Measurements from ENCODE around the gene C1QTNF6.

The C1QTNF6 gene

DNA sequence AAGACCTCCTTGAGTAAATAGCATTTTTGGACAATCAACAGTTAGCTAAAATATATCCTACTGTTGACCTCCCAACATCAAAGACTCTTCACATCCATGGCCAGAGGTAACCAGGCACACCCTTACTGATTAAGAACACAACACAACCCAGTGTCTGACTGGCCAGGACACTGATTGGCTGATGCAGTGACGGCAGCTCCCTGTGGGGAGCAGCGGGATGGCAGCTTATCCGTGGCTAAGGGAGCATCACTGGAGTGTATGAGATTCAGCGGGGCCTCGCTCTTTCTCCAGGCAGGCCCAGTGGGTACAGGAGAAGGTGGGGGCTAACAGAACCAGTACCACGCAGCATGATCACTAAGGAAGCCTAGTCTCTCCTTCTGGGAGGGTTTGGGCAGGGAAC lies 28.0 kb downstream of the C1QTNF6 start:
- no peak for DNase-seq

DNA sequence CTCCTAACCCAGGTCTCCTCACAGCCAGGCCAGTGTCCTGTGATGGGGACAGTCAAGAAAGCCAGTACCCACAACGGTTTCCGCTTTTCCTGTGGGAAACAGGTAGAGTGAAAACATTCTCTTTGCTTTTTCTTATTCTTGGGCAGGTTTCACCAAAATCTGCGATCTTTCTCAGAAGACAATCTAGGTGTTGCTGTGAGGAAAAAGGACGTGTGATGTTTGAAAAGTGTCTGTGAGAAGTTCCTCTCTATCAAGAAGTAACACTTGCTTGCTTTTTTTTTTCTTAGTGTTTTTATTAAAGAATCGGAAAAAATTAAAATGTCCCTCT lies 29.1 kb downstream of the C1QTNF6 start:
- DNase-seq, result no peak

DNA sequence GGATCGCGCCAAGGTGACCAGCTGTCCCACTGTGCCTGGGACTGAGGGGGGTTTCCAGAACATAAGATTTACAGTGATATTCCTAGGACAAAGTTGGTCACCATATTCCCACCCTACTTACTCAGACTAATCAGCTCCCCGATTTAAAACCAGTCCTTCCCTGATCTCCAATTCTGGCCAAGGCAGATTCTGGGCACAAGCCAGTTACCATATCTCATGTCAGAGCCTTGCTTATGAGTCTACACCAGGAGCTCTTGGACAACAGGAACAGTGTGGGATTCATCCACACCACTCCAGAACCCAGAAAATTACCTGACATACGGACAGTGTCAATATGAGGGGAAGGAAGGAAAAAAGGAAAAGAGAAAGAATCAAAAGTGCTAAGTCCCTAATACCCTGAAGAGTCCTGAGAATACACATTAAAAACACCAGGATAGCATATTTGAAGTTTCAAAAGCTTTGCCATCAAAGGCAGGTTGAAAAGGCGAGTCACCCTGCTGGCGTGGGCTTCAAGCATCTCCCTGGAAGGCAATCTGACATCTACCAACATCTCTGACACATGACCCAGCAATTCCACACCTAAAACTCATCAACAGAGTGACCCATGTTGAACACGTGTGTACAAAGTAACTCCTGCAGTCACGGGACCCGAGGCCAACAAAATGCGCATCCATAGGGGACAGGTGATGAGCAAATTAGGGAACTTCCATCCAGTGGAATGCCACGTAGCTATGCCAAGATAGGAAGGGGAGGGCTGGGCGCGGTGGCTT lies 30.3 kb downstream of the C1QTNF6 start:
- DNase-seq, result no peak

DNA sequence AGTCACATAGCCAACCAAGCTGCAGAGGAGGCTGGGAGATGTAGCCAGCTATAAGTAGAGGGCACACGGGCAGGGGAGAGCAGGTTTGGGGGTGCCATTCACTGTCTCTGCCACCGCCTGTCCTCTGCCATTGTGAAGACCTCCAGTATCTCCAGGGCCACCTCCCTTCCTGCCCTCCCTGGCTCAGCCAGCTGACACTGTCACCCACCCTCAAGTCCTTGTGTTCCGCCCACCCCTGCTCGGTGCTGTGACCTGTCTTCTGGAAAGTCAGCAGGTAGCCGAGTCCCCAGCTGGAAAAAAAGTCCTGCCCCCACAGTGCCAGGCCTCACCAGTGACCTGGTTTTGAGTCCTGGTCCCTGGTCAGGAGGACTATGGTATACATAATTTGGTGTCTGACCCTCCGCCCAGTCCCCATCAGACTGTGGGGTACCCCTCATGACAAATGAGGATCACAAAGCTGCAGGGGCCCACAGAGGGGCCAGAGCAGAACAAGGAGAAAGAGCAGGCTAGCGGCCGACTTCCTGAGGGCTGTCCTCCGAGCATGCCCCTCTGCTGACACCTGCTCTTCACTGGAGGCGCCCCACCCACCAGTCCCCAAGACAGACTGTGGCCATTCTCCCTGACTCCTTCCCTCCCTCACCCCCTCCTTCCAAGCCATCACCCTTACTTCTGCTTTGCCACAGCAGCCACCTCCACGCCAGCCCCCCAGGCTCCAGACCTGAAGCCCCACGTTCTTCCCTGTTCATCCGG lies 31.2 kb downstream of the C1QTNF6 start:
- DNase-seq, result no peak

DNA sequence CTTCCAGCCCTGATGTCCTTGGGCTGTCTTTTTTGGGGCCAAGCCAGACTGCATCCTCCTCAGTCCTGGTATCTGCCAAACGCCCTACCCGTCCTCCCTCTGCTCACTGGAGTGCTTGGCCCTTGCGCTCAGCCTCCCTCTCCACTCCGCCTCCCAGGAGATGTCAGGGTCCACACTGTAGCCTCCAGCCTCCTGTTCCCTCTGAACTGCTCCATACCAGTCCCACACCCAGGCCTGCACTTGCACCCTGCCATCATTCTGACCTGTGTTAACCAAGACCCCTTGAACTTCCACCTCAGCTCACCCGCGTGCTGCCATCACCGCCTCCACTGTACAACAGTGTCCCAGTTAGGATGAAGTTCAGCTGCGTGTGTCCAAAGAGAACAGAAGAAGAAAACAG lies 32.1 kb downstream of the C1QTNF6 start:
- no peak for DNase-seq

DNA sequence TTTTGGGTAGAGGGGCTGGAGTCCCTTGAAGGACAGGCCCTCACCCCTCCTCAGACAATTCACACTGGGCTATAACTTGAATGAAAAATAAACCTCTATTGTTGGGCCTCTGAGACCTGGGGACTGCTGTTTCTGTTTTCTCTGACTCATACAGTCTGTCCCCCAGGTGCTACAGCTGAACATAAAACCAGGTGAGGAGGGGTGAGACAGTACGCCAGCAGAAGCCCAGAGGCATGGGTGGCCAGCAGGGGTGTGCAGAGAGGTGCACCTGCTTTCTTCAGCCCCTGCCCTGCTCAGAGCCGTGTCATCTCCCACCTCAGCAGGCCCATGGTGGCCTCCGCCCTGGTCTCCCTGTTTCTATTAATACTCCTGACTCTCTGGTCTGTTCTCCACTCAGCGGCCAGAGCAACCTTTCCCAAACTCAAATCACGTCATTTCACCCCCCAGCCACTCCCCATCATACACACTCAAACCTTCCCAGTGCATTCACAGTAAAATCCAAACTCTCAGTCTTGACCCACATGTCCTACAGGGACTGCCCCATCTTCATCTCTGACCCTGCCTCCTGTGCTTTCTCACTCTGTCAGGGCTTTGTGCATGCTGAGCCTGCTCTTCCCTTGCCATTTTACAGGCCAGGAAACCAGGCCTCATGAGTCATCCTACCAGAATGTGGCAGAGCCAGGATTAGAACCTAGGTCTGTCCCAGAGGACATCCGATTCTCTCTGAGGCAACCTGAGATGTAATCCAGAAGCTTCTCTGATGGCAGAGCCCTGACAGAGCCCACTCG lies 32.9 kb downstream of the C1QTNF6 start:
- DNase-seq, result peak in 1 of 3 donors; percentile 12

DNA sequence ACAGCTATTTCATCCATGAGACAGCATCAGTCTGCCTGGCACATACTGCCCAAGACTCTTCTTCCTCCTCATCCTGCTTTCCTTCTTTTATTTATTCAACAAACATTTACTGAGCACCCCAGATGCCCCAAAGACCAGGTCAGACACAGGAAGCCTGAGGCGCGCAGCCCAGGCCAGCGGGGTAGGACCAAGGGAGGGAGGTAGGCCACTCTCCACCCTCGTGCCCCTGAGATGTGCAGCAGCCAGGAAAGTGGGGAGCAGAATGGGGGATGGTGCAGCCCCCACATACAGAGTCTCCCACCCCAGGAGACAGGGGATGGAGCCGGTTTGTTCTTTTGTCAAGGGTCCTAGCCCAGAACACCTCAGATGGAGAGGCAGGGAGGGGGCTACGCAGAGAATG lies 34.1 kb downstream of the C1QTNF6 start:
- DNase-seq, result no peak

DNA sequence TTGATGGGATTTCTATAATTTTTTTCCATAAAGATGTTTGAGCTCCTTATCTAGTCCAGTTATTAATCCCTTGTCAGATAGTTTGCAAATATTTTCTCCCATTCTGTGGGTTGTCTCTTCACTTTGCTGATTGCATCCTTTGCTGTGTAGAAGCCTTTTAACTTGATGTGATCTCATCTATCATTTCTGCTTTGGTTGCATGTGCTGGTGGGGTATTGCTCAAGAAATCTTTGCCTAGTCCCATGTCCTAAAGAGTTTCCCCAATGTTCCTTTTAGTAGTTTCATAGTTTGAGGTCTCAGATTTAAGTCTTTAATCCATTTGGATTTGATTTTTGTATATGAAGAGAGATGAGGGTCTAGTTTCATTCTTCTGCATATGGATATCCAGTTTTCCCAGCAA lies 36.6 kb downstream of the C1QTNF6 start:
- DNase-seq, result peak; percentile 36 to 42 (median 36)

DNA sequence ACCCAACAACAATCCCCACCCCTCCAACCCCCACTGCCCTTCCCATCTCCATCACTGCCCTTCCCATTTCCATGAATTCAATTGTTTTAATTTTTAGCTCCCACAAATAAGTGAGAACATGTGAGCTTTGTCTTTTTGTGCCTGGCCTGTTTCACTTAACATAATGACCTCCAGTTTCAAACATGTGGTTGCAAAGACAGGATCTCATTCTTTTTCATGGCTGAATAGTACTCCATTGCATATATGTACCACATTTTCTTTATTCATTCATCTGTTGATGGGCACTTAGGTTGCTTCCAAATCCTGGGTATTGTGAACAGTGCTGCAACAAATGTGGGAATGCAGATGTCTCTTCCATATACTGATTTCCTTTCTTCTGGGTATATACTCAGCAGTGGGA lies 37.3 kb downstream of the C1QTNF6 start:
- no peak for DNase-seq

DNA sequence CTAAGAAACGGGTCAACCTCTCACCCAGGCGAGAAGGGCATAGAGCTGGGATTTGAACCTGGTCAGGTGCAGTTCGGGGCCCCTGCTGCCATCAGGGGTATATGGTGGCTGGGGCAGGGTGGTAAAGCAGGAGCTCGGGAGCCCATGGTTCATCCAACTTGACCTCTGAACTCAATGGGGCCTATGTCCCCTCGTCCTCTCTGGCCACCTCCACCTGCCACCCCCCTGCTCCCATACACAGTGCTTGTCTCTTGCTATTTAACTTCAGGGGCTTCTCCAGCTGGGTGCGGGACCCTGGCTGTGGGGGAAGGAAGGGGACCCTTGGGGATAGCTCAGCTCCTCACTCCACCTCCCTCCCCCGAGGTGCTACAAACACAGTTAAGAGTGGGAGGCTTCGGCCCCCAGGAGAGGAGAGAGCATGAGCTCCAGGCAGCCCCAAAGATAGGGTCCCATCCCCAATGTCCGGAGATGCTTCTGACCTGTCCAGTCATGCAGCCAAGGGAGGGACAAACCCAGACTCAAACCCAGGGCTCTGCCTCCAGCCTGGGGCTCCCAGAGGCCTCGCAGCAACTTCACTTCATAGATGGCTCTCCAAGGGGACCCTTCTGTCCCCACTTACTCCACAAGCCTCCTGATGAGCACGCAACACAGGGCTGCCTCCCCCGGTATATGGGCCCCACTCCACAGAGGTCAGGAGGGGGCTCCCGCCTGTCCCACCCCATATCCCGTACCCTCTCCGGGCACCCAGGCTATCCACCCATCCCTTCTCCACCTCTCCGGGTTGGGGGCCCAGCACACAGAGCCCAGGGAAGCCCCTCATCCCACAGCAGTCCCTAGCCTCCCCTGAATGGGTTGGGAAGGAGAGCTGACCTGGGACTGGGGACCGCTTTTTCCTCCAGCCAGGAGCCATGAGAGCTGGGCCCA lies 39.0 kb downstream of the C1QTNF6 start:
- no peak for DNase-seq

DNA sequence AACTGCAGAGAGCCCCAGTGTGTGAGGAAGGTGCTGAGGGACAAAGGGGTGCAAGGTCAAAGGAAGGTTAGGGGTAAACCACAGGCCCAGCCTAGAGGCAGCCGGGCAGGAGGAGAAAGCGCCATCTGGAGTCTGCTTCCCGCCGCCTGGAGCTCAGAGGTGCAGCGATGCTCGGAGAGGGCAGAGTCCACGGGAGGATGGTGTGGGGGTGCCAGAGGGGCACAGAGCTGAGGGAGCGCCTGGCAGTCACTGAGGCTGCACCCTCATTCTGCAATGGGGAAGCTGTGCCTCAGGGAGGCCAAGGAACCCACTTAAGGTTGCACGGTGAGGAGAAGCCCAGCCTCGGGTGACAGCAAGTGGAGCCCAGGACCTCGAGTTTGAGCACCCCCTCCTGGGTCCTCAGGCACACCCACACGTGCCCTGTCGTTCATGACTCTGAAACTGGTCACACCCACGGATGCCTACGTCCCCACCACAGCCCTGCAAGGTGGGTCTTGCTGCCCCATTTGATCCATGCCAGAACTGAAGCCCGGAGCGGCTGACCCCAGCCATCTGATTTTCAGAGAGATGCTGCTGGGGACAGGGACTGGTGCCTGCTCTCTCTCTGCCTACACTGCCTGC lies 39.9 kb downstream of the C1QTNF6 start:
- DNase-seq, result no peak

DNA sequence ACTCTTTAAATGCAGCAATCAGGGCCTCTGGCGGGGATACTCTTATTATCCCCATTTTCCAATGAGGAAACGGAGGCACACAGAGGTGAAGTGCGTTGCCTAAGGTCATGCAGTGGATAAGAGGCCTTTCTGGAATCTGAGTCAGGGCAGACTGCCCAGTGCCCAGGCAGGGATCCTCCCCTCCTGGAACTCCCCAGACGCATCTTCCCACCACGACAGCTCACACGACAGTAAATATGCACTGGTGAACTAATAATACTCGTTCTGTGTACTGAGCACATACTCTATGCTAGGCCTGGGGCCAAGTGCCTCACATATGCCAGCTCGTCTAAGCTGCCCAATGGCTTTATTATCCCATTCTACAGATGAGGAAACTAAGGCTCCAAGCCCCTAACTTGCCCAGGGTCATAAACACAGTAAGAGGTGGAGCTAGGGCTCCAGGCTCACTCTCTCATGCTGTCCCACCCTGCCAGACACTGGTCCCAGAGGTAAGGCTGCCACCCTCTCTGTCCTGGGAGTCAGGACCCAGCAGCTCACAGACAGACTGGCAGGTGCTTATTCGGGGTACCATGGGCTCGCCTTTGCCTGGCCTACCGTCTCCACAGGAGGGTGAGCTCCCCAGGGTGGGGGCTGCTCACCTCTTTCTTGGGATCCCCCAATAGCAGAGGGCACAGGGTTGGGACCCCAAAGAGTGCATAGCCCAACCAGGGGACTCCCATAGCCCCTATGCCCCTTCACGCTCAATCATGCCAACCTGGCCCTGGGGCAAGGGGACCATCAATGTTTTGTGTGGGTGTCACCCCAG lies 40.7 kb downstream of the C1QTNF6 start:
- DNase-seq, result peak in 1 of 3 donors; percentile 24

DNA sequence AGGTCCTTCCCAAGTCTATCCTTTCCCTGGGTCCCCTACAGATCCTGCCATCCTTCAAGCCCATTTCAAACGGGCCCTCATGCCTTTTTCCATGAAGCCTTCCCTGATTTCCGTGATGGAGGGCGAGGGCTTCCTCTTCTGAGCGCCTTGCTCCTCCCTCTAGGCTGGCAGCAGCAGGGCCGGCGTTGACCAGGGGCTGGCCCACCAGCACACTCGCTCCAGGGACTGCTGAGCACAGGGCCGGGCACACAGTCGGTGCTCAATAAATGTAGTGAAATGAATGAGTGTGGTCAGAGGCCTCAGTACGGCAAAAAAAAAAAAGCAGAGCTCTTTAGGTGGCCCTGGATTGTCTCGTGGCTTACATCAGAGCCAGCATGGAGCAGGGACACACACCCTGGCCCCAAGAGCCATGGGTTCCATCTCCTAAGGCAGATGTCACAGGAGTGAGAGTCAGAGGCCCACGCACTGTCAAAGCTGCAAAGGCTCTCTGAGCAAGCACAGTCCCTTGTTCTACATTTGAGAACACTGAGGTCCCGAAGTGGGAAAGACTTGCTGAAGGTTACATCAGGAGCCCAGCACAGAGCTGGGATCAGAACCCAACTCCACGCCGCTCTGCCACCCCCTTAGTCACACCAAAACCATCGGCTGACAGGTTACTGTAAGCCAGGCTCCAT lies 41.4 kb downstream of the C1QTNF6 start:
- DNase-seq, result no peak

DNA sequence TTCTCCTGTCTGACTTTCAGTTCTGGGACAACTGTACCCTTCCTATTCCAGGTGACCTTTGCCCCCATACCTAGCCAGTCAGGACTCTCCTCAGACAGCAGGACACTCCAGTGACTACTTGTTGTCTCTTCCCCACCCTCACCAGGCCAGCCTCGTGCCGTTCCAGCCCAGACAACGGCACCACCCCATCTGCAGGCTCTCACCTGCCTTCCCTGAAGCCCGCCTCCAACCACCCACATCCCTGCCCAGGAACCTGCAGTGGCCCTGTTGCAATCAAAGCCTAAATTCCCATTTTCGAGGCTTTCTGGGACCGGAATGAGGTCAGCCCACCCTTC lies 42.0 kb downstream of the C1QTNF6 start:
- DNase-seq, result no peak

DNA sequence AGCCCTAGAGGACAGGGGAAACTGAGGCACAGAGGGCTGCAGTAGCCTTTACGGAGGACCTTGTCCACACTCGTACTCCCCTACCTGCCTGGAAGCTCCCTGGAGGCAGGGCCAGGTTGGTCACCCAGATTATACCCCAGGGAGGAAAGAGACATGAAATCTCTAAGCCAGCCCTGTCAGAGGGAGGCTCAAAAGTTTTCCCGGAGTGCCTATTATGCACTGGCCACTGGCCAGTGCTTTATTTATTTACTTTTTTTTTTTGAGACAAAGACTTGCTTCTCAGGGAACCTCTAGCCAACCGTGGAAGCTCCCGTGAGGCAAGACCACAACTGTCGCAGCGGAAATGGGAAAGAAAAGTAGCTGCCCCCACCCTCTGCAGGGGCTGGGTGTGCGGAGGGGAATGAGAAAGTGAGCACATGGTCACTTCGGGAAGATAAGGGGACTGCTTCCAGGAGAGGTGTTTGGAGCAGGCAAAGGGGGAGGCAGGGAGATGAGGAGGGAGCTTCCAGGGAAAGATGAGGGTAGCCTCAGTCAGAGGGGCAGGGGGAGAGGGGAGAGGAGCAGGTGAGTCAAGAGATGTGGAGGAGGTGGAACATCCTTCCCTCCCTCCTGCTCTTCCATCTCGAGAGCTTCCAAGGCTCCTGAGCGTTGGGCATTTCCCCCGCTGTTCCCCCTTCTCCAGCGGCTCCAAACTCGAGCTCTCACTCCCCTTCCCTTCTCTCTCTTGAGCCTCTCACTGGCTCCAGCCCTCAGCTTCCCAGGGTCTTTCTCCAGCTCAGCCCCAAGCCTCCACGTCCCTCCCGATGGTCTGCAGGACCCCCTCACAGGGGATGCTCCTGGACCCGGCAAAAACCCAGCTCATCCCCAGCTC lies 42.6 kb downstream of the C1QTNF6 start:
- no peak for DNase-seq

DNA sequence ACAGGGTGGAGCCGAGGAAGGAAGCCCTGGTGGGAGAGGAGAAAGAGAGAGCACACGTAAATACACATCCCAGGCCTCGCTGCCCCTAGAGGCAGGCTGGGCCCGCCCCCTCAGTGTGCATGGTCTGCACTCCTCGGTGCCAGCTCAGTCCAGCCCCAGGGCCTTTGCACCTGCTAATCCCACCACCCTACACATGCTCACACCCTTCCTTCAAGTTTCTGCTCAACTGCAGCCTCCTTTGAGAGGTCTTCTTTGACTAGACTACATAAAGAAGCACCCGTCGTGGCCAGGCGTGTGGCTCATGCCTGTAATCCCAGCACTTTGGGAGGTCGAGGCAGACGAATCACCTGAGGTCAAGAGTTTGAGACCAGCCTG lies 43.9 kb downstream of the C1QTNF6 start:
- no peak for DNase-seq

DNA sequence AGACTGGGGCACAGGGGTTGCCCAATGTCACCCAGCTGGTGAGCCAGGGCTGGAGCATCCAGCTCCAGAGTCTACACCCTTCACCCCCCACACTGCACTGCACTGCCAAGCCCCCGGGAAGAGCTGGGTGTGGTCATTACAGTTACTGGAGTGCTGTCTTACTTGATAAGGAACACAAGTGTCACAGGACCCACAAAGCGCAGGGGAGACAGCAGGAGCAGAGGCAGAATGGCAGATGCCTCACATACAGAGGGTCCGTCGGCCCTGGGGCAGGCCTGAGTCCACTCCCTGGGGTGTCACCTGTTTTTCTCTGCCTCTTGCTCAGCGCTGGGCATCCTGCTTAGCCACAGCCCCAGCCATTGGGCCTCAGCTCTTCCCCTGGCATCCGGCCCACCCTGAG lies 46.1 kb downstream of the C1QTNF6 start:
- DNase-seq, result no peak

DNA sequence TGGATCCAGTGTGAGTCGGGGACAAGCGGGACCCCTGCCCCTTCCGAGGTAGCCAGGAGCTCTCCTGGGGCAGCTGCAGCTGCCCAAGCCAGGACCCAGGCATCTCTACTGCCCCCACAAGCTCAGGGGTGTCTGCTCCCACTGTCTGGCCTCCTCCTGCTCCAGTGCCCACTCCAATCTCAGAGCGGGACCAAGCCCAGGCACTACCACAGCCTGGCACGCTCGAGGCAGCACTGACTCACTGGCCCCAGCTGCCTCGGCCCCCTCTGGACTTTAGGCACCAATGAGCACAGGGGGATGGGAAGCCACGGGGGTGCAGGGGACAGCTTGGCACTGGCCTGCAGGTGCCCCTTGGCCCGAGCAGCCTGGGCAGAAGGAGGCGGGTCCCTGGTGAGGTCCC lies 46.6 kb downstream of the C1QTNF6 start:
- no peak for DNase-seq

DNA sequence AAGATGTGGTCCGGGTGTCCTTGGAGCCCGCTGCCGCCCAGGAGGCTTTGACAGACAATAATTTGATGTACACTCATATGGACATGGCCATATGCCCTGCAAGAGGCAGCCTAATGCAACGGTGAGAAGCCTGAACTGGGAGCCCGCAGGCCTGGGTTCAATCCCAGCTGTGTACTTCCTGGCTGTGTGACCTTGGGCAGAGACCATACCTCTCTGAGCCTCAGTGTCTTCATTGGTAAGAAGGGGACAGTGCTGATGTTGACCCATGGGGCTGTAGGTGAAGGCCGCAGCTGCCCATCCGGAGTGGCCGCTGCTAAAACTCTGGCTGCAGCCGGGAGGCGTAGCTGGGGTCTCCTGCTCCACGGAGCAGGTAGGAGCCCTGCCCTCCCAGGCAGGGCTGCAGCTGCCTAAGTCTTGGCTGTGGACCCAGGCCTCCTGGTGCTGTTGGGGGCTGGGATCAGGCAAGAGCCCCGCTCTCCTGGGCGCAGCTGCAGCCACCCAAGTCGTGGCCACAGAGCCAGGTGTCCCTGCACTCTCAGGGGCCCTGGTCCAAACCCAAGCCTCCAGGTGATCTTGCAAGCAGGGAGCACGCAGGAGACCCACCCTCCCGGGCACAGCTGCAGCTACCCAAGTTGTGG lies 47.2 kb downstream of the C1QTNF6 start:
- no peak for DNase-seq

Measured in suppressor macrophage treated with lipopolysaccharide for 1 hour (primary cell).